NCI-H1436 treated with DMSO at 0.1 percent for 48 hours (cell line): ENCODE data around the gene INMT.

ENCODE experiments used
- DNase-seq: peaks from one replicate; lab custom pipeline; 2025; lab: John Stamatoyannopoulos, UW

The INMT gene

GRCh38 chr7:30788640-30789333 lies 36.9 kb downstream of the INMT start:
- DNase-seq: no peak

- no peak for DNase-seq
These were observed 37.4 kb downstream of the INMT start for GRCh38 chr7:30789334-30789711.

GRCh38 chr7:30790356-30790755 lies 38.4 kb downstream of the INMT start:
- DNase-seq: no peak

- no peak for DNase-seq
These were observed 39.2 kb downstream of the INMT start for GRCh38 chr7:30791114-30791513.

GRCh38 chr7:30795161-30795948 lies 43.4 kb downstream of the INMT start:
- no peak for DNase-seq

GRCh38 chr7:30796105-30796869 lies 44.4 kb downstream of the INMT start:
- no peak for DNase-seq

- no peak for DNase-seq
These were observed 45.5 kb downstream of the INMT start for GRCh38 chr7:30797176-30798040.

- DNase-seq: no peak
These were observed 47.5 kb downstream of the INMT start for GRCh38 chr7:30799206-30799975.

- no peak for DNase-seq
These were observed 48.2 kb downstream of the INMT start for GRCh38 chr7:30799976-30800661.

GRCh38 chr7:30800785-30801252 lies 48.9 kb downstream of the INMT start:
- DNase-seq: no peak

GRCh38 chr7:30802812-30803211 lies 50.9 kb downstream of the INMT start:
- DNase-seq: no peak

- DNase-seq: no peak
These were observed 52.2 kb downstream of the INMT start for GRCh38 chr7:30804078-30804661.

- no peak for DNase-seq
These were observed 53.3 kb downstream of the INMT start for GRCh38 chr7:30805081-30805691.

- DNase-seq: no peak
These were observed 54.0 kb downstream of the INMT start for GRCh38 chr7:30805931-30806330.
